Breast epithelium (tissue), 4 donors: Measurements from ENCODE around the gene TMEM208. TPM values are rescaled to one million over a fixed set of nuclear protein-coding genes. Genes with fewer than 3 reads are reported as not detected.

Experiments used
- DNase-seq, 2 donors: peaks; one replicate each; pipeline ENCODE4 v3.0.0-alpha.2; 2019; ENCODE audit warnings: low spot score in 2 of 2
- H3K27ac ChIP-seq, 2 donors: fragments of 200-600 bp; sonication (generic) in 1 of 2; one replicate each; pipeline ENCODE4 v1.5.1; 2016 to 2019; ENCODE audit warnings: mild to moderate bottlenecking in 1 of 2
- H3K27me3 ChIP-seq, 2 donors: fragments of 200-600 bp; sonication (generic) in 1 of 2; one replicate each; pipeline versions ENCODE4 v1.5.1 to v1.6.0; 2017 to 2019; ENCODE audit warnings: control low read depth in 1 of 2, mild to moderate bottlenecking in 1 of 2
- H3K36me3 ChIP-seq: fragments of 200-600 bp; one replicate; pipeline ENCODE4 v1.5.1; 2019
- H3K4me1 ChIP-seq, 2 donors: fragments of 200-600 bp; sonication (generic); one replicate each; pipeline ENCODE4 v1.5.1; 2016 to 2019; ENCODE audit warnings: control low read depth in 1 of 2
- H3K4me3 ChIP-seq, 3 donors: fragments of 200-600 bp; sonication (generic); 1 replicate in 2 of 3; 2 replicates in 1 of 3; pipeline ENCODE4 v1.5.1; 2016 to 2019; ENCODE audit warnings: mild to moderate bottlenecking in 3 of 3, moderate library complexity in 2 of 3
- H3K9me3 ChIP-seq, 2 donors: fragments of 200-600 bp; sonication (generic) in 1 of 2; one replicate each; pipeline ENCODE4 v1.5.1; 2016 to 2019; ENCODE audit warnings: control low read depth in 1 of 2
- CTCF ChIP-seq, 3 donors: fragments of 450-650 bp; IDR thresholded peaks; one replicate each; pipeline ENCODE4 v1.5.1; 2016 to 2017; ENCODE audit warnings: antibody characterized with exemption in 3 of 3, mild to moderate bottlenecking in 3 of 3, moderate library complexity in 3 of 3
- POLR2A ChIP-seq: fragments of 450-650 bp; IDR thresholded peaks from one replicate; pipeline ENCODE4 v1.6.1; 2016; ENCODE audit warnings: antibody characterized with exemption, mild to moderate bottlenecking, moderate library complexity
- POLR2AphosphoS5 ChIP-seq, 3 donors: sonication (generic); formaldehyde crosslinking; IDR thresholded peaks; one replicate each; pipeline ENCODE4 v1.6.1; 2017; ENCODE audit warnings: antibody characterized with exemption in 3 of 3
- intact Hi-C: fragments of 100-400 bp; cut with DNase I; formaldehyde crosslinking; loops from one replicate; pipeline ENCODE4 v1.15.1; 2023; ENCODE audit warnings: low total_unique reads
- total RNA-seq, 3 donors: library from RNA; depleted of rRNA; stranded (reverse); fragments of >200 nt; gene quantifications; one replicate each; pipeline ENCODE4 v1.1.0, GENCODE V29; 2016

The TMEM208 gene
- total RNA-seq, 3 donors from 2014 or later: 35.2 to 46.2 (median 44.2) TPM

GRCh38 chr16:67196881-67197280 is 30.0 kb upstream of the TMEM208 start:
- Histone ChIP-seq H3K4me3 (no peak overlapping the region), H3K9me3 (no peaks in the 10 kb centered on the region), H3K27ac (no peak overlapping the region), H3K4me1 (peaks cover 5 to 26% of the 10 kb centered on the region in 2 donors), H3K36me3 (no peaks in the 10 kb centered on the region), H3K27me3 (no peaks in the 10 kb centered on the region)
- no peak for DNase-seq
- no peak for TF ChIP-seq POLR2A
- TF ChIP-seq CTCF (IDR thresholded peaks at IDR 0.05): no peak
- no peak for TF ChIP-seq POLR2AphosphoS5 (IDR thresholded peaks at IDR 0.05)
- intact Hi-C loops: no loop called here

- Histone ChIP-seq H3K4me3 (no peak overlapping the region), H3K4me1 (peaks cover 3 to 24% of the 10 kb centered on the region in 2 donors), H3K9me3 (no peaks in the 10 kb centered on the region), H3K36me3 (no peaks in the 10 kb centered on the region), H3K27me3 (no peaks in the 10 kb centered on the region), H3K27ac (peak overlapping the region in 1 of 2 donors; percentile 36)
- intact Hi-C loops: no loop called here
- TF ChIP-seq POLR2AphosphoS5 (IDR thresholded peaks at IDR 0.05) (no peak), POLR2A (no peak), CTCF (IDR thresholded peaks at IDR 0.05) (no peak)
- DNase-seq: no peak
These were observed 29.2 kb upstream of the TMEM208 start for GRCh38 chr16:67197704-67198103.

GRCh38 chr16:67198238-67198734 is 28.6 kb upstream of the TMEM208 start:
- no peaks in the 10 kb centered on the region for H3K9me3 ChIP-seq
- peaks cover 0 to 18% of the 10 kb centered on the region in 2 donors for H3K4me1 ChIP-seq
- TF ChIP-seq CTCF (IDR thresholded peaks at IDR 0.05) (peak; percentile 9 to 53 (median 44)), POLR2A (no peak)
- intact Hi-C loops: no loop called here
- no peaks in the 10 kb centered on the region for H3K27me3 ChIP-seq
- no peak for DNase-seq
- H3K27ac ChIP-seq: peak overlapping the region; percentile 36 to 41
- H3K36me3 ChIP-seq: peaks cover 4% of the 10 kb centered on the region
- peak overlapping the region in 1 of 3 donors; percentile 68 for H3K4me3 ChIP-seq

GRCh38 chr16:67199011-67199807 is 27.7 kb upstream of the TMEM208 start, which contains the start of gene ELMO3:
Gene ELMO3, plus strand, starts transcription at chr16:67199131. Its CDS starts 196 bp downstream, at chr16:67199327.
- Histone ChIP-seq H3K4me3 (peak within 1 kb of the TSS in 2 of 3 donors; percentile 68 to 70), H3K36me3 (peaks cover 8% of the 10 kb centered on the region), H3K9me3 (no peaks in the 10 kb centered on the region), H3K27me3 (no peaks in the 10 kb centered on the region), H3K27ac (peak within 1 kb of the TSS; percentile 41 to 75), H3K4me1 (peaks cover 0 to 11% of the 10 kb centered on the region in 2 donors)
- intact Hi-C loops: no loop called here
- TF ChIP-seq POLR2AphosphoS5 (IDR thresholded peaks at IDR 0.05) (no peak), CTCF (IDR thresholded peaks at IDR 0.05) (peak in 2 of 3 donors; percentile 45 to 59), POLR2A (no peak)
- DNase-seq: peak in 1 of 2 donors; percentile 76

GRCh38 chr16:67199808-67200198 is 27.1 kb upstream of the TMEM208 start:
- Histone ChIP-seq H3K9me3 (no peaks in the 10 kb centered on the region), H3K4me1 (peaks cover 0 to 11% of the 10 kb centered on the region in 2 donors), H3K4me3 (peak overlapping the region in 2 of 3 donors; percentile 68 to 70), H3K27ac (peak overlapping the region; percentile 41 to 75), H3K36me3 (peaks cover 8% of the 10 kb centered on the region), H3K27me3 (no peaks in the 10 kb centered on the region)
- DNase-seq: no peak
- intact Hi-C loops: no loop called here
- no peak for TF ChIP-seq POLR2AphosphoS5 (IDR thresholded peaks at IDR 0.05)
- no peak for TF ChIP-seq CTCF (IDR thresholded peaks at IDR 0.05)
- TF ChIP-seq POLR2A: no peak
